A673 (cell line): ENCODE data around the gene ARHGAP40. TPM values are rescaled to one million over a fixed set of nuclear protein-coding genes. Genes with fewer than 3 reads are reported as not detected.

Experiments used
- BruUV-seq: library from RNA; stranded (reverse); fragments of 400-500 nt; replicated peaks from 2 replicates; lab custom pipeline; 2021; lab: Mats Ljungman, UMichigan
- CTCF ChIA-PET: fragments of 300-600 bp; sonication (Branson Sonifier 250); formaldehyde crosslinking; loops from one replicate; lab custom pipeline; 2022; ENCODE audit warnings: antibody characterized with exemption; lab: Charles Lee
- POLR2A ChIA-PET: fragments of 300-600 bp; sonication (Branson Sonifier 250); formaldehyde crosslinking; loops from one replicate; lab custom pipeline; 2022; ENCODE audit warnings: antibody characterized with exemption; ENCODE audit not compliant: low non-redundant PET; lab: Charles Lee
- DNase-seq: peaks from one replicate; pipeline ENCODE4 v3.0.0-alpha.2; 2015; ENCODE audit warnings: low spot score
- H3K27ac ChIP-seq: fragments of 200-600 bp; sonication (generic); 2 replicates; pipeline ENCODE4 v1.5.1; 2016; ENCODE audit warnings: mixed run types, low read depth, mild to moderate bottlenecking, mixed read lengths, antibody characterized with exemption, low read length; ENCODE audit not compliant: poor library complexity, severe bottlenecking
- H3K27me3 ChIP-seq: fragments of 200-600 bp; sonication (generic); replicated peaks from 2 replicates; pipeline ENCODE4 v1.6.1; 2017; ENCODE audit warnings: mixed run types, low read depth, mild to moderate bottlenecking, mixed read lengths, antibody characterized with exemption, low read length; ENCODE audit not compliant: insufficient read depth, poor library complexity
- H3K36me3 ChIP-seq: fragments of 200-600 bp; sonication (generic); 2 replicates; pipeline ENCODE4 v1.6.1; 2016; ENCODE audit warnings: mixed run types, mild to moderate bottlenecking, mixed read lengths, antibody characterized with exemption, low read length; ENCODE audit not compliant: insufficient read depth, poor library complexity, severe bottlenecking
- H3K4me1 ChIP-seq: fragments of 200-600 bp; sonication (generic); 2 replicates; pipeline ENCODE4 v1.6.1; 2017; ENCODE audit warnings: mixed run types, mild to moderate bottlenecking, mixed read lengths, antibody characterized with exemption, low read length; ENCODE audit not compliant: insufficient read depth, poor library complexity, severe bottlenecking
- H3K4me3 ChIP-seq: fragments of 200-600 bp; sonication (generic); 2 replicates; pipeline ENCODE4 v1.5.1; 2016; ENCODE audit warnings: low read depth, mixed run types, mild to moderate bottlenecking, mixed read lengths, low read length; ENCODE audit not compliant: poor library complexity, severe bottlenecking
- H3K9me3 ChIP-seq: fragments of 200-600 bp; sonication (generic); 2 replicates; pipeline ENCODE4 v1.6.1; 2016; ENCODE audit warnings: mixed run types, low read depth, mild to moderate bottlenecking, mixed read lengths, antibody characterized with exemption, low read length; ENCODE audit not compliant: poor library complexity, severe bottlenecking
- EZH2 ChIP-seq: fragments of 200-600 bp; sonication (generic); IDR thresholded peaks from 2 replicates; pipeline ENCODE4 v1.6.1; 2017; ENCODE audit warnings: borderline replicate concordance, low read depth, mild to moderate bottlenecking, mixed read lengths, antibody characterized with exemption, low read length; ENCODE audit not compliant: poor library complexity, severe bottlenecking
- intact Hi-C: fragments of 100-400 bp; cut with micrococcal nuclease; formaldehyde crosslinking; loops from one replicate; pipeline ENCODE4 v1.10.0; 2022; ENCODE audit not compliant: unreplicated experiment
- total RNA-seq: library from RNA; stranded (reverse); gene quantifications from 2 replicates; pipeline ENCODE4 v1.2.3, GENCODE V29; 2021
- TF ChIP-seq, protein P1 (sequence below): fragments of 300-800, 200-600 bp; sonication (generic); conservative IDR thresholded peaks from 2 replicates; pipeline ENCODE4 v1.5.1; 2017; ENCODE audit warnings: low read depth, mild to moderate bottlenecking, antibody characterized with exemption, low read length, moderate library complexity, mixed read lengths

ARHGAP40 gene
- total RNA-seq, 1 experiment from 2014 or later, result not detected

DNA sequence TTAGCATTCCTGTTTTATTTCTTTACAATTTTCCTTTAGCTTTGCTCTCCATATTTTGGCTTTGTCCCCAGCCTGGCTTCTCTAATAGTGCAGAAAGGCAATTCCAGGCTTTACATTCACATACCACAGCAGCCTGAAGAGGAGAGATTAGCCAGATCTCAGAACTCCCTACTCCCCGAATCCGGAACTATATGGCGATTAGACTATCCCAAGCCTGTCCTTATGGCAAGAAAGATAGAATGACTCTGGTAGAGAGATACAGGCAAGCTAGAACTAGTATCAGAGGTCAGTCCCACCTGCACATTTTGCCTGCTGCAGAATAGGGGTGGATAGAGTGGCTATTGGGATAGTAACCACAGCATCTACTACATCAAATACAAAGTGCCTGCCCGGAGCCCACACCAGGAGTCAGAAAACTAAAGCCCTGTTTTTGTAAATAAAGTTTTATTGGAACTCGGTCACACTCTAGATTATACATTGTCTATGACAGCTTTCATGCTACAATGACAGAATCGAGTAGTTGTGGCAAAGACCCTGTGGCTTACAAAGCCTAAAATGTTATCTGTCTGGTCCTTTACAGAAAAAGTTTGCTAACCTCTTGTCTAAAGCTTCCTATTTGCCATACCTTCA lies 37.7 kb upstream of the ARHGAP40 start:
- POLR2A ChIA-PET, result no interaction called here
- BruUV-seq, result no TSS peak

GRCh38 chr20:38564680-38565079 lies 36.9 kb upstream of the ARHGAP40 start:
- ChIA-PET POLR2A (no interaction called here), CTCF (no interaction called here)
- Histone ChIP-seq H3K27me3 (no peaks in the 10 kb centered on the region), H3K36me3 (peaks cover 4% of the 10 kb centered on the region), H3K4me1 (no peaks in the 10 kb centered on the region), H3K9me3 (no peaks in the 10 kb centered on the region), H3K4me3 (no peak overlapping the region), H3K27ac (no peak overlapping the region)
- BruUV-seq, result no TSS peak
- DNase-seq, result no peak
- no peak for TF ChIP-seq EZH2
- TF ChIP-seq, protein P1, sequence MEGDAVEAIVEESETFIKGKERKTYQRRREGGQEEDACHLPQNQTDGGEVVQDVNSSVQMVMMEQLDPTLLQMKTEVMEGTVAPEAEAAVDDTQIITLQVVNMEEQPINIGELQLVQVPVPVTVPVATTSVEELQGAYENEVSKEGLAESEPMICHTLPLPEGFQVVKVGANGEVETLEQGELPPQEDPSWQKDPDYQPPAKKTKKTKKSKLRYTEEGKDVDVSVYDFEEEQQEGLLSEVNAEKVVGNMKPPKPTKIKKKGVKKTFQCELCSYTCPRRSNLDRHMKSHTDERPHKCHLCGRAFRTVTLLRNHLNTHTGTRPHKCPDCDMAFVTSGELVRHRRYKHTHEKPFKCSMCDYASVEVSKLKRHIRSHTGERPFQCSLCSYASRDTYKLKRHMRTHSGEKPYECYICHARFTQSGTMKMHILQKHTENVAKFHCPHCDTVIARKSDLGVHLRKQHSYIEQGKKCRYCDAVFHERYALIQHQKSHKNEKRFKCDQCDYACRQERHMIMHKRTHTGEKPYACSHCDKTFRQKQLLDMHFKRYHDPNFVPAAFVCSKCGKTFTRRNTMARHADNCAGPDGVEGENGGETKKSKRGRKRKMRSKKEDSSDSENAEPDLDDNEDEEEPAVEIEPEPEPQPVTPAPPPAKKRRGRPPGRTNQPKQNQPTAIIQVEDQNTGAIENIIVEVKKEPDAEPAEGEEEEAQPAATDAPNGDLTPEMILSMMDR, result no peak
- intact Hi-C loops, result no loop called here

More for the DNA sequence above, 37.7 kb upstream of the ARHGAP40 start:
- Histone ChIP-seq H3K36me3 (peaks cover 6% of the 10 kb centered on the region), H3K27ac (no peak overlapping the region), H3K4me3 (no peak overlapping the region), H3K4me1 (no peaks in the 10 kb centered on the region), H3K27me3 (no peaks in the 10 kb centered on the region), H3K9me3 (no peaks in the 10 kb centered on the region)
- TF ChIP-seq, protein P1, result no peak
- TF ChIP-seq EZH2, result no peak
- DNase-seq, result no peak
- intact Hi-C loops, result no loop called here
- CTCF ChIA-PET, result no interaction called here

DNA sequence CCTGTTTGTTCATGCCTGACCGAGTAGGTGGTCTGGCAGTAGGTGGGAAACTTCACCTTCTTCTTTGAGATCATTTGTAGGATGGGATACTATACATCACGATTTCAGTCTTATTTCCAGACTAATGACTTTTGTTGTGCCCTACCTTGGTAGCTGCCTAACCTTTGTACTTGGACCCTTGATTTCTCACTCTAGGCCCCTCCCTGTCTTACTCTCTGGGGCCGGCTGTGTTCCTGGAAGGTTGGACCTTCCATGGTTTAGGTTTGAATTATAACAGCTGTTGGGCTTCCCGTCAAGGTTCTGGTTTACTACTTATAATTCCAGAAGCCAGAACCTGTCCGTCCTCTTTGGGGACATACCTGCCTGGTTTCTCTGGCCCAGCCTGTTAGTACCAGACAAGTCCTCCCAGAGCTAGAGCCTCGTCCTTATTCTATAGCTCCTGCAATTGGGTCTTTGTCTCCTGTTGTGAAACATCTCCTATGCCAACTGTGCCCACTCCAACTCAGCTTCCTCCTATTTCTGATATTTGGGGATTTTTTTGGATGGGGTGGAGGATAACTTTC lies 35.5 kb upstream of the ARHGAP40 start:
- no TSS peak for BruUV-seq
- TF ChIP-seq, protein P1, result no peak
- TF ChIP-seq EZH2, result no peak
- Histone ChIP-seq H3K4me3 (no peak overlapping the region), H3K36me3 (peaks cover 4% of the 10 kb centered on the region), H3K27me3 (no peaks in the 10 kb centered on the region), H3K4me1 (no peaks in the 10 kb centered on the region), H3K27ac (no peak overlapping the region), H3K9me3 (no peaks in the 10 kb centered on the region)
- CTCF ChIA-PET, result no interaction called here
- intact Hi-C loops, result no loop called here
- POLR2A ChIA-PET, result no interaction called here
- DNase-seq, result no peak
